HepG2 (cell line): Measurements from ENCODE around the gene SLC25A15. TPM values are rescaled to one million over a fixed set of nuclear protein-coding genes. Genes with fewer than 3 reads are reported as not detected.

Experiments used
- EP300 ChIP-seq, 3 experiments: sonication (generic) in 1 of 3; formaldehyde crosslinking in 1 of 3; IDR thresholded peaks; 2 replicates each; pipeline versions ENCODE4 v1.5.1 to v1.6.1; 2011 to 2020; ENCODE audit warnings: low read depth in 2 of 3, low read length in 2 of 3, borderline replicate concordance in 1 of 3, improper control_type of control experiment in 1 of 3, mild to moderate bottlenecking in 1 of 3, missing genetic modification reagents in 1 of 3, moderate library complexity in 1 of 3
- HNRNPUL1 ChIP-seq: fragments of 200-400 bp; formaldehyde crosslinking; IDR thresholded peaks from 2 replicates; pipeline ENCODE4 v1.6.1; 2017; ENCODE audit warnings: low read depth, mild to moderate bottlenecking, low read length, moderate library complexity
- JUND ChIP-seq: sonication (generic); formaldehyde crosslinking; IDR thresholded peaks from 2 replicates; pipeline ENCODE4 v1.8.0; 2022; ENCODE audit warnings: mild to moderate bottlenecking, missing genetic modification reagents
- KLF16 ChIP-seq, 2 experiments: sonication (generic) in 1 of 2; formaldehyde crosslinking in 1 of 2; IDR thresholded peaks; 2 replicates each; pipeline versions ENCODE4 v1.6.1 to v1.8.0; 2016 to 2023; ENCODE audit warnings: missing genetic modification reagents in 2 of 2, missing compliant biosample characterization in 1 of 2
- MED1 ChIP-seq: sonication (generic); formaldehyde crosslinking; IDR thresholded peaks from 2 replicates; pipeline ENCODE4 v1.4.0; 2020; ENCODE audit warnings: missing genetic modification reagents
- MLLT10 ChIP-seq: sonication (generic); formaldehyde crosslinking; IDR thresholded peaks from 2 replicates; pipeline ENCODE4 v1.4.0; 2020; ENCODE audit warnings: missing genetic modification reagents
- NFE2L2 ChIP-seq: fragments of 150-350 bp; IDR thresholded peaks from 2 replicates; pipeline ENCODE4 v1.6.1; 2014; ENCODE audit warnings: low read length
- NFIC ChIP-seq: IDR thresholded peaks from 2 replicates; pipeline ENCODE4 v1.6.1; 2012; ENCODE audit warnings: mild to moderate bottlenecking, low read length, inconsistent platforms
- NONO ChIP-seq, 2 experiments: fragments of 450-650 bp in 1 of 2; sonication (generic) in 1 of 2; formaldehyde crosslinking in 1 of 2; IDR thresholded peaks in 1 of 2; conservative IDR thresholded peaks in 1 of 2; 2 replicates each; pipeline versions ENCODE4 v1.6.1 to v1.8.0; 2017 to 2022; ENCODE audit warnings: mild to moderate bottlenecking in 1 of 2, missing genetic modification reagents in 1 of 2, moderate library complexity in 1 of 2
- PCBP1 ChIP-seq: fragments of 200-400 bp; formaldehyde crosslinking; IDR thresholded peaks from 2 replicates; pipeline ENCODE4 v1.6.1; 2017; ENCODE audit warnings: mild to moderate bottlenecking, low read depth, low read length, borderline replicate concordance
- U2AF2 ChIP-seq: fragments of 200-400 bp; formaldehyde crosslinking; IDR thresholded peaks from 2 replicates; pipeline ENCODE4 v1.6.1; 2017; ENCODE audit warnings: low read depth, mild to moderate bottlenecking, low read length
- ZBTB21 ChIP-seq: sonication (generic); formaldehyde crosslinking; IDR thresholded peaks from 2 replicates; pipeline ENCODE4 v1.4.0; 2020; ENCODE audit warnings: missing genetic modification reagents
- ZNF430 ChIP-seq: sonication (generic); formaldehyde crosslinking; IDR thresholded peaks from 2 replicates; pipeline ENCODE4 v1.9.0; 2021; ENCODE audit warnings: mild to moderate bottlenecking, missing genetic modification reagents
- ZSCAN9 ChIP-seq: IDR thresholded peaks from 2 replicates; pipeline ENCODE4 v1.6.1; 2016; ENCODE audit warnings: borderline replicate concordance
- ZZZ3 ChIP-seq: sonication (generic); formaldehyde crosslinking; IDR thresholded peaks from 2 replicates; pipeline ENCODE4 v1.4.0; 2020; ENCODE audit warnings: missing genetic modification reagents, mild to moderate bottlenecking, borderline replicate concordance
- polyA plus RNA-seq, 8 experiments: library from polyadenylated mRNA; depleted of rRNA in 3 of 8; stranded (reverse) in 7 of 8; unstranded in 1 of 8; fragments of >200 nt; fragmentation: Illumina TruSeq in 4 of 8; extraction: Trizol in 4 of 8; gene quantifications; 2 replicates each; pipeline versions ENCODE4 v1.2.1 to v1.2.3, GENCODE V29; 2011 to 2016; ENCODE audit warnings: low read depth in 4 of 8, missing spikeins in 1 of 8, mixed read lengths in 1 of 8; ENCODE audit not compliant: insufficient read depth in 1 of 8
- total RNA-seq, 5 experiments: library from RNA; depleted of rRNA; stranded (reverse); fragments of >200 nt; fragmentation: Illumina TruSeq; extraction: Trizol; gene quantifications; 2 replicates each; pipeline ENCODE4 v1.2.3, GENCODE V29; 2016; ENCODE audit warnings: low read depth in 1 of 5
- TF ChIP-seq, protein P1 (sequence below): sonication (generic); formaldehyde crosslinking; IDR thresholded peaks from 2 replicates; pipeline ENCODE4 v1.4.0; 2020; ENCODE audit warnings: missing genetic modification reagents
- TF ChIP-seq, protein P2 (sequence below): sonication (generic); formaldehyde crosslinking; IDR thresholded peaks from 2 replicates; pipeline ENCODE4 v1.4.0; 2020; ENCODE audit warnings: mild to moderate bottlenecking, missing genetic modification reagents
- TF ChIP-seq, protein P3 (sequence below): sonication (generic); formaldehyde crosslinking; IDR thresholded peaks from 2 replicates; pipeline ENCODE4 v1.8.0; 2022; ENCODE audit warnings: mild to moderate bottlenecking, missing genetic modification reagents, borderline replicate concordance

SLC25A15 gene
- total and polyA plus RNA-seq, 2 of the 13 experiments (the other 11 are each of a cell fraction or from before 2014, with no cell fraction given): 17.3 to 39.1 TPM

GRCh38 chr13:40770934-40771618 lies 18.3 kb upstream of the SLC25A15 start, which contains the start of gene MRPS31 (continued):
- no peak for TF ChIP-seq MLLT10 (CRISPR knock-in tag)
- peak; percentile 90; the same call in 1 of the 2 replicates for TF ChIP-seq PCBP1
- TF ChIP-seq, protein P1, sequence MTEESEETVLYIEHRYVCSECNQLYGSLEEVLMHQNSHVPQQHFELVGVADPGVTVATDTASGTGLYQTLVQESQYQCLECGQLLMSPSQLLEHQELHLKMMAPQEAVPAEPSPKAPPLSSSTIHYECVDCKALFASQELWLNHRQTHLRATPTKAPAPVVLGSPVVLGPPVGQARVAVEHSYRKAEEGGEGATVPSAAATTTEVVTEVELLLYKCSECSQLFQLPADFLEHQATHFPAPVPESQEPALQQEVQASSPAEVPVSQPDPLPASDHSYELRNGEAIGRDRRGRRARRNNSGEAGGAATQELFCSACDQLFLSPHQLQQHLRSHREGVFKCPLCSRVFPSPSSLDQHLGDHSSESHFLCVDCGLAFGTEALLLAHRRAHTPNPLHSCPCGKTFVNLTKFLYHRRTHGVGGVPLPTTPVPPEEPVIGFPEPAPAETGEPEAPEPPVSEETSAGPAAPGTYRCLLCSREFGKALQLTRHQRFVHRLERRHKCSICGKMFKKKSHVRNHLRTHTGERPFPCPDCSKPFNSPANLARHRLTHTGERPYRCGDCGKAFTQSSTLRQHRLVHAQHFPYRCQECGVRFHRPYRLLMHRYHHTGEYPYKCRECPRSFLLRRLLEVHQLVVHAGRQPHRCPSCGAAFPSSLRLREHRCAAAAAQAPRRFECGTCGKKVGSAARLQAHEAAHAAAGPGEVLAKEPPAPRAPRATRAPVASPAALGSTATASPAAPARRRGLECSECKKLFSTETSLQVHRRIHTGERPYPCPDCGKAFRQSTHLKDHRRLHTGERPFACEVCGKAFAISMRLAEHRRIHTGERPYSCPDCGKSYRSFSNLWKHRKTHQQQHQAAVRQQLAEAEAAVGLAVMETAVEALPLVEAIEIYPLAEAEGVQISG (CRISPR knock-in tag): peak; percentile 97
- TF ChIP-seq NONO (IDR thresholded peaks at IDR 0.05): no peak
- peak; percentile 98 for TF ChIP-seq NONO (CRISPR knock-in tag; conservative IDR thresholded peaks at IDR 0.05)
- TF ChIP-seq JUND (CRISPR knock-in tag): peak; percentile 73
- peak; percentile 85 for TF ChIP-seq MED1
- peak; percentile 68; the same call in 1 of the 2 replicates for TF ChIP-seq ZBTB21
- TF ChIP-seq, protein P2, sequence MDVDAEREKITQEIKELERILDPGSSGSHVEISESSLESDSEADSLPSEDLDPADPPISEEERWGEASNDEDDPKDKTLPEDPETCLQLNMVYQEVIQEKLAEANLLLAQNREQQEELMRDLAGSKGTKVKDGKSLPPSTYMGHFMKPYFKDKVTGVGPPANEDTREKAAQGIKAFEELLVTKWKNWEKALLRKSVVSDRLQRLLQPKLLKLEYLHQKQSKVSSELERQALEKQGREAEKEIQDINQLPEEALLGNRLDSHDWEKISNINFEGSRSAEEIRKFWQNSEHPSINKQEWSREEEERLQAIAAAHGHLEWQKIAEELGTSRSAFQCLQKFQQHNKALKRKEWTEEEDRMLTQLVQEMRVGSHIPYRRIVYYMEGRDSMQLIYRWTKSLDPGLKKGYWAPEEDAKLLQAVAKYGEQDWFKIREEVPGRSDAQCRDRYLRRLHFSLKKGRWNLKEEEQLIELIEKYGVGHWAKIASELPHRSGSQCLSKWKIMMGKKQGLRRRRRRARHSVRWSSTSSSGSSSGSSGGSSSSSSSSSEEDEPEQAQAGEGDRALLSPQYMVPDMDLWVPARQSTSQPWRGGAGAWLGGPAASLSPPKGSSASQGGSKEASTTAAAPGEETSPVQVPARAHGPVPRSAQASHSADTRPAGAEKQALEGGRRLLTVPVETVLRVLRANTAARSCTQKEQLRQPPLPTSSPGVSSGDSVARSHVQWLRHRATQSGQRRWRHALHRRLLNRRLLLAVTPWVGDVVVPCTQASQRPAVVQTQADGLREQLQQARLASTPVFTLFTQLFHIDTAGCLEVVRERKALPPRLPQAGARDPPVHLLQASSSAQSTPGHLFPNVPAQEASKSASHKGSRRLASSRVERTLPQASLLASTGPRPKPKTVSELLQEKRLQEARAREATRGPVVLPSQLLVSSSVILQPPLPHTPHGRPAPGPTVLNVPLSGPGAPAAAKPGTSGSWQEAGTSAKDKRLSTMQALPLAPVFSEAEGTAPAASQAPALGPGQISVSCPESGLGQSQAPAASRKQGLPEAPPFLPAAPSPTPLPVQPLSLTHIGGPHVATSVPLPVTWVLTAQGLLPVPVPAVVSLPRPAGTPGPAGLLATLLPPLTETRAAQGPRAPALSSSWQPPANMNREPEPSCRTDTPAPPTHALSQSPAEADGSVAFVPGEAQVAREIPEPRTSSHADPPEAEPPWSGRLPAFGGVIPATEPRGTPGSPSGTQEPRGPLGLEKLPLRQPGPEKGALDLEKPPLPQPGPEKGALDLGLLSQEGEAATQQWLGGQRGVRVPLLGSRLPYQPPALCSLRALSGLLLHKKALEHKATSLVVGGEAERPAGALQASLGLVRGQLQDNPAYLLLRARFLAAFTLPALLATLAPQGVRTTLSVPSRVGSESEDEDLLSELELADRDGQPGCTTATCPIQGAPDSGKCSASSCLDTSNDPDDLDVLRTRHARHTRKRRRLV (CRISPR knock-in tag): peak; percentile 73
- TF ChIP-seq ZNF430 (CRISPR knock-in tag): peak; percentile 93
- TF ChIP-seq KLF16 (CRISPR knock-in tag; IDR thresholded peaks at IDR 0.05): peak in 1 of 2 experiments; percentile 95; a peak in 2 of 4 replicates
- TF ChIP-seq NFE2L2: no peak
- TF ChIP-seq NFIC: peak; percentile 52; the same call in 1 of the 2 replicates
- peak; percentile 50 to 73; a peak in 3 of 4 replicates for TF ChIP-seq EP300 (IDR thresholded peaks at IDR 0.05; ENCODE audit: low read depth in 2 of 2, low read length in 2 of 2)
- TF ChIP-seq EP300 (CRISPR knock-in tag; IDR thresholded peaks at IDR 0.05; ENCODE audit: borderline replicate concordance): peak; percentile 48; the same call in 1 of the 2 replicates
- TF ChIP-seq HNRNPUL1: peak; percentile 54; the same call in 1 of the 2 replicates
- TF ChIP-seq U2AF2: 0 out of 2 replicates have a peak, but pooled peaks have one; percentile 72
- peak; percentile 87 for TF ChIP-seq ZSCAN9 (CRISPR knock-in tag)
- TF ChIP-seq, protein P3, sequence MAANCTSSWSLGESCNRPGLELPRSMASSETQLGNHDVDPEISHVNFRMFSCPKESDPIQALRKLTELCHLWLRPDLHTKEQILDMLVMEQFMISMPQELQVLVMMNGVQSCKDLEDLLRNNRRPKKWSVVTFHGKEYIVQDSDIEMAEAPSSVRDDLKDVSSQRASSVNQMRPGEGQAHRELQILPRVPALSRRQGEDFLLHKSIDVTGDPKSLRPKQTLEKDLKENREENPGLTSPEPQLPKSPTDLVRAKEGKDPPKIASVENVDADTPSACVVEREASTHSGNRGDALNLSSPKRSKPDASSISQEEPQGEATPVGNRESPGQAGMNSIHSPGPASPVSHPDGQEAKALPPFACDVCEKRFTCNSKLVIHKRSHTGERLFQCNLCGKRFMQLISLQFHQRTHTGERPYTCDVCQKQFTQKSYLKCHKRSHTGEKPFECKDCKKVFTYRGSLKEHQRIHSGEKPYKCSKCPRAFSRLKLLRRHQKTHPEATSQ (CRISPR knock-in tag): peak; percentile 87; the same call in 1 of the 2 replicates
- peak; percentile 75; the same call in 1 of the 2 replicates for TF ChIP-seq ZZZ3 (CRISPR knock-in tag)
